GM20000 (cell line): ENCODE measurements around the gene PTPRCAP.

Experiments used
- DNase-seq: peaks from one replicate; pipeline ENCODE4 v3.0.0; 2012; ENCODE audit warnings: low spot score
- CTCF ChIP-seq: IDR thresholded peaks from 2 replicates; pipeline ENCODE4 v1.5.1; 2012; ENCODE audit warnings: mild to moderate bottlenecking, control low read depth; ENCODE audit errors: extremely low read depth, missing control alignments

The PTPRCAP gene

GRCh38 chr11:67423466-67423865 lies 14.0 kb downstream of the PTPRCAP start:
- TF ChIP-seq CTCF: no peak
- DNase-seq: no peak

- TF ChIP-seq CTCF: no peak
- DNase-seq: no peak
These were observed 14.6 kb downstream of the PTPRCAP start for GRCh38 chr11:67422891-67423290.

GRCh38 chr11:67421430-67422031 lies 16.0 kb downstream of the PTPRCAP start:
- DNase-seq: no peak
- TF ChIP-seq CTCF: no peak

GRCh38 chr11:67420646-67421429 lies 16.6 kb downstream of the PTPRCAP start:
- peak; percentile 100 for DNase-seq
- no peak for TF ChIP-seq CTCF

GRCh38 chr11:67420147-67420645 lies 17.3 kb downstream of the PTPRCAP start:
- TF ChIP-seq CTCF: no peak
- DNase-seq: no peak

- DNase-seq: no peak
- no peak for TF ChIP-seq CTCF
These were observed 18.0 kb downstream of the PTPRCAP start for GRCh38 chr11:67419325-67420049.
